Measurements from ENCODE around the gene TFB1M. TPM values are rescaled to one million over a fixed set of nuclear protein-coding genes. Genes with fewer than 3 reads are reported as not detected.

The TFB1M gene
- total RNA-seq, 2 experiments from 2014 or later: 7.2 to 9.2 TPM

DNA sequence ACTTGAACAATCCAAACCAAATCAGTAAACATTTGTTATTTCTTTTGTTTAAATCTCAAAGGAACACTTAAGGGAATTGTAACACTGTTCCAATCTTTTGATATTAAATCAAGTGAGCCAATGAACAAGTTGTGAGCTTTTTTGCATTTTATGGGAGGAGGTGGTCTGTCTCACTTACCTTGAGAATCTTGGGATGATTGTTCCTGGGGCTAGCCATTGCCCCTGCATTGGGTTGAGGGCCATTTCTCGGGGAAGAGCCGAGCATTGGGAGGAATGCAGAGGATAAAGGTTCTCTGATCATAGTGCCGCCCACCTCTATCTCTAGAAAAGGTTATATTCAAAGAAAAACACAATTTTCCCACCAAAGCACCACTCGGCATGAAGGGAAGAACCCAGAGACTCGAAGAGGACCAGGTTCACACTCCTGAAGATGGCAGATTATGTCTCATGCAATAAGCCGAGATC lies 13.8 kb upstream of the TFB1M start:
- TF ChIP-seq, protein P1, sequence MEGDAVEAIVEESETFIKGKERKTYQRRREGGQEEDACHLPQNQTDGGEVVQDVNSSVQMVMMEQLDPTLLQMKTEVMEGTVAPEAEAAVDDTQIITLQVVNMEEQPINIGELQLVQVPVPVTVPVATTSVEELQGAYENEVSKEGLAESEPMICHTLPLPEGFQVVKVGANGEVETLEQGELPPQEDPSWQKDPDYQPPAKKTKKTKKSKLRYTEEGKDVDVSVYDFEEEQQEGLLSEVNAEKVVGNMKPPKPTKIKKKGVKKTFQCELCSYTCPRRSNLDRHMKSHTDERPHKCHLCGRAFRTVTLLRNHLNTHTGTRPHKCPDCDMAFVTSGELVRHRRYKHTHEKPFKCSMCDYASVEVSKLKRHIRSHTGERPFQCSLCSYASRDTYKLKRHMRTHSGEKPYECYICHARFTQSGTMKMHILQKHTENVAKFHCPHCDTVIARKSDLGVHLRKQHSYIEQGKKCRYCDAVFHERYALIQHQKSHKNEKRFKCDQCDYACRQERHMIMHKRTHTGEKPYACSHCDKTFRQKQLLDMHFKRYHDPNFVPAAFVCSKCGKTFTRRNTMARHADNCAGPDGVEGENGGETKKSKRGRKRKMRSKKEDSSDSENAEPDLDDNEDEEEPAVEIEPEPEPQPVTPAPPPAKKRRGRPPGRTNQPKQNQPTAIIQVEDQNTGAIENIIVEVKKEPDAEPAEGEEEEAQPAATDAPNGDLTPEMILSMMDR (IDR thresholded peaks at IDR 0.05): no peak
- ChIA-PET CTCF (interaction anchor here (1.0 kb wide), 2 partner anchors 12 to 201 kb away, joined by 3 to 9 read pairs; no protein-coding TSS in a partner anchor), POLR2A (interaction anchor here (0.9 to 1.3 kb wide), 2 partner anchors 10 to 13 kb away, joined by 3 to 5 read pairs; partner anchors contain the start of gene TFB1M)

DNA sequence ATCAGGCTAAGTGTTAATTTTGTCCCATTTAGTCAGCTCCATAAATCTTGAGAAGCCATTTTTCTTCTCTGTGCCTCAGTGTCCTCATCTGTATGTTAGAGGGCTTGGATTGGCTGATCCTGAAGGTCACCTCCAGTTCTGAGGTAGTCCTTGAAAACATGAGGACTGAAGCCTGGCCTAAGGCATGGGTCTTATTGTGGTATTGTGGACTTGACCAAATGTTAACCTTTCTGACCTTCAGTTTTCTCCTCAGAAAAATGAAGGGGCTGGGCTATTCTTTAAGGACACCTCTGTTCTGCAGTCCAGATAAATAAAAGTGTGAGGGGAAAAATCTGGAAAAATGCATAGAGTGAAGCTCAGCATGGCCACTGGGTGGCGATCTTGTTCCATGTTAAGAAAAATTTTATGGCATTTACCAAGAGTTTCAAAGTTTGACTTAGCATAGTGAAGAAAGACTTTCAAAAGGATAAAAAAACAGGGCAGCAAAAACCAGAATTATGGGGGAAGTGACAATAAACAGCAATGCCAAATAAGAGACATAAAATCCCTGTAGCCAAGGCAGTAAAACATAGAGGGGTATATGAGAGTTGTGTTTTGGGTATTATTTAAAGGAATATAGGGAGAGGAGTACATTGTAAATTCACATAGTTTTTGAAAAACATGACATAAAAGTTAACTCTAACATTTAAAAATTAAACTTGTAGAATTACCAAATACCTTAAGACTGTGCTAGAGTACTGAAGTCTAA lies 13.2 kb upstream of the TFB1M start:
- ATAC-seq (ENCODE audit: poor library complexity): peak; percentile 68
- Mint-ChIP-seq H3K4me1 (ENCODE audit: low read depth) (peaks cover 13% of the 10 kb centered on the region), H3K4me3 (no peak overlapping the region), H3K27ac (no peak overlapping the region), H3K36me3 (ENCODE audit: low read depth) (no peaks in the 10 kb centered on the region), H3K27me3 (no peaks in the 10 kb centered on the region), H3K9me3 (no peaks in the 10 kb centered on the region)
- Histone ChIP-seq H3K27me3 (ENCODE audit: control insufficient read depth in 1 of 2, insufficient read depth in 2 of 2, low read length in 2 of 2) (no peaks in the 10 kb centered on the region), H3K9me3 (ENCODE audit: control insufficient read depth in 1 of 2, insufficient read depth in 1 of 2, low read length in 2 of 2) (no peaks in the 10 kb centered on the region), H3K4me1 (ENCODE audit: insufficient read depth, low read length) (no peaks in the 10 kb centered on the region), H3K4me3 (ENCODE audit: low read length) (no peak overlapping the region), H3K27ac (ENCODE audit: low read depth in 1 of 2, low read length in 2 of 2) (no peak overlapping the region), H3K36me3 (ENCODE audit: insufficient read depth, low read length) (no peaks in the 10 kb centered on the region)
- DNase-seq: peak; percentile 39 to 82 (median 57)
- POLR2A ChIA-PET: interaction anchor here (0.5 to 1.3 kb wide), 5 partner anchors 10 to 1044 kb away, joined by 3 to 5 read pairs (median 3); partner anchors contain the start of gene TFB1M
- TF ChIP-seq, protein P1 (IDR thresholded peaks at IDR 0.05): peak; percentile 93
- CTCF ChIA-PET: interaction anchor here (0.7 to 1.3 kb wide), 4 partner anchors 11 to 201 kb away, joined by 3 to 9 read pairs (median 3); no protein-coding TSS in a partner anchor
- intact Hi-C loops (cut with DNase I, micrococcal nuclease): loop anchor here (1.0 to 10.0 kb wide), 8 partner anchors 91 to 1945 kb away; no protein-coding TSS in a partner anchor

More for the DNA sequence above, 13.8 kb upstream of the TFB1M start:
- intact Hi-C loops (cut with DNase I, micrococcal nuclease): loop anchor here (5.0 to 10.0 kb wide), 4 partner anchors 1067 to 1944 kb away; no protein-coding TSS in a partner anchor
- H3K36me3 Mint-ChIP-seq (ENCODE audit: low read depth): no peaks in the 10 kb centered on the region
- Histone ChIP-seq H3K27ac (ENCODE audit: low read depth in 1 of 2, low read length in 2 of 2) (no peak overlapping the region), H3K4me1 (ENCODE audit: insufficient read depth, low read length) (peaks cover under 1% of the 10 kb centered on the region), H3K9me3 (ENCODE audit: control insufficient read depth in 1 of 2, insufficient read depth in 1 of 2, low read length in 2 of 2) (no peaks in the 10 kb centered on the region), H3K4me3 (ENCODE audit: low read length) (no peak overlapping the region), H3K36me3 (ENCODE audit: insufficient read depth, low read length) (no peaks in the 10 kb centered on the region), H3K27me3 (ENCODE audit: control insufficient read depth in 1 of 2, insufficient read depth in 2 of 2, low read length in 2 of 2) (no peaks in the 10 kb centered on the region)
- H3K27me3 Mint-ChIP-seq: no peaks in the 10 kb centered on the region
- H3K27ac Mint-ChIP-seq: no peak overlapping the region
- no peaks in the 10 kb centered on the region for H3K9me3 Mint-ChIP-seq
- no peak for DNase-seq
- H3K4me3 Mint-ChIP-seq: no peak overlapping the region
- no peak for ATAC-seq (ENCODE audit: poor library complexity)
- H3K4me1 Mint-ChIP-seq (ENCODE audit: low read depth): peaks cover 14% of the 10 kb centered on the region

DNA sequence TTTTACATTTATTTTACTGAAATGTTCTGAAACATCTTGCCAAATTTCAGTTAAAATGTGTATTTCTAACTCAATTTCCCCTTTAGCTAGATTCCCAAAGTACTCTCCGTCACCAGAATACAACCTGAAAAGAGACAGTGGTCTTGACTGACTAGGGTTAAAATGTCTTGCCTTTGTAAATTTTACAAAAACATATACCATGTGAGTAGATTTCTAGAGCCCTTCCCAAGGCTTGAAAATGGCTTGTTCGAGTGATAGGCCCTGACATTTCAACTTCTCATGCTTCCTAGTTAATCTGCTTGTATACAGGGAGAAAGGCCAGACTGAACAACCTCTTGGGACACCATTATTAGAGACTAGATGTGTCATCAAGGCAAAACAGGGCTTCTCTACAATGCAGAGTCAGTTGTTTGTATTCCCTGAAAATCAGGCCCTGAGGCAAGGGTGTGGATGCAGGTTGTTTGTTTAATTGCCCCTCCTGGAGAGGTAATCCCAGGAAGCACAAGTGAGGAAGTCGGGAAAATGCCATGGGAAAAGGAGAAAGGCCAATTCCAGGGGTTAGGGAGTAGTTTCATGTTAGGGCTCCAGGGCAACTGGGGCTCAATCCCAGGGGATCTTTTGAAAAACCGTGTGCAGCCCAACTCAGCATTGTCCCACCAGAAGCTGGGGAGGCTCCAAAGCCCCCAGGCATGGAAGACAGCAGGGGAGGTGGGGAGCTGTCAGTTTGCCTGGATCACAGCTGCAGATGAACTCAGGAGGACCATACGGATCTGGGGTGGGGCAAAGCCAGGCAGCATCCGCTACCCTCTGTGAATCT lies 11.6 kb upstream of the TFB1M start:
- Histone ChIP-seq H3K9me3 (ENCODE audit: control insufficient read depth in 1 of 2, insufficient read depth in 1 of 2, low read length in 2 of 2) (no peaks in the 10 kb centered on the region), H3K36me3 (ENCODE audit: insufficient read depth, low read length) (no peaks in the 10 kb centered on the region), H3K27ac (ENCODE audit: low read depth in 1 of 2, low read length in 2 of 2) (no peak overlapping the region), H3K4me3 (ENCODE audit: low read length) (no peak overlapping the region), H3K4me1 (ENCODE audit: insufficient read depth, low read length) (no peaks in the 10 kb centered on the region), H3K27me3 (ENCODE audit: control insufficient read depth in 1 of 2, insufficient read depth in 2 of 2, low read length in 2 of 2) (no peaks in the 10 kb centered on the region)
- no peaks in the 10 kb centered on the region for H3K27me3 Mint-ChIP-seq
- H3K4me3 Mint-ChIP-seq: no peak overlapping the region
- DNase-seq: no peak
- peaks cover 13% of the 10 kb centered on the region for H3K4me1 Mint-ChIP-seq (ENCODE audit: low read depth)
- no peak for ATAC-seq (ENCODE audit: poor library complexity)
- H3K27ac Mint-ChIP-seq: no peak overlapping the region
- H3K9me3 Mint-ChIP-seq: no peaks in the 10 kb centered on the region
- CTCF ChIA-PET: no interaction called here
- TF ChIP-seq, protein P1 (IDR thresholded peaks at IDR 0.05): no peak
- intact Hi-C loops (cut with DNase I, micrococcal nuclease): loop anchor here (5.0 to 10.0 kb wide), 4 partner anchors 1069 to 1946 kb away; no protein-coding TSS in a partner anchor
- POLR2A ChIA-PET: no interaction called here
- no peaks in the 10 kb centered on the region for H3K36me3 Mint-ChIP-seq (ENCODE audit: low read depth)

Data from CD4-positive, alpha-beta T cell (primary cell).